MCF 10A (cell line): ENCODE data around the gene PHACTR3. TPM values are rescaled to one million over a fixed set of nuclear protein-coding genes. Genes with fewer than 3 reads are reported as not detected.

ENCODE experiments used
- BruUV-seq: library from RNA; stranded (reverse); fragments of 400-500 nt; replicated peaks from 2 replicates; lab custom pipeline; 2021; lab: Mats Ljungman, UMichigan
- CTCF ChIA-PET: fragments of 300-600 bp; sonication (Branson Sonifier 250); formaldehyde crosslinking; extraction: SDS; loops from one replicate; lab custom pipeline; 2021; ENCODE audit warnings: antibody characterized with exemption, inconsistent platforms; lab: Yijun Ruan, JAX
- POLR2A ChIA-PET: fragments of 300-600, 350-650 bp; sonication (Branson Sonifier 250); formaldehyde crosslinking; extraction: SDS; loops from one replicate; lab custom pipeline; 2020; ENCODE audit warnings: antibody characterized with exemption, inconsistent platforms; lab: Yijun Ruan, JAX
- DNase-seq: peaks from one replicate; pipeline ENCODE4 v3.0.0-alpha.2; 2018; ENCODE audit not compliant: unreplicated experiment
- H3K27ac Mint-ChIP-seq: one replicate; pipeline ENCODE4 v1.8.0; 2022; ENCODE audit warnings: mild to moderate bottlenecking, low read depth, mixed read lengths; ENCODE audit not compliant: unreplicated experiment
- H3K27me3 Mint-ChIP-seq: one replicate; pipeline ENCODE4 v1.8.0; 2022; ENCODE audit warnings: mixed read lengths; ENCODE audit not compliant: insufficient read depth, unreplicated experiment
- H3K36me3 Mint-ChIP-seq: one replicate; pipeline ENCODE4 v1.8.0; 2022; ENCODE audit warnings: mild to moderate bottlenecking, moderate library complexity, mixed read lengths; ENCODE audit not compliant: insufficient read depth, unreplicated experiment
- H3K4me1 Mint-ChIP-seq: one replicate; pipeline ENCODE4 v1.8.0; 2022; ENCODE audit warnings: mixed read lengths; ENCODE audit not compliant: insufficient read depth, unreplicated experiment
- H3K4me3 Mint-ChIP-seq: one replicate; pipeline ENCODE4 v1.8.0; 2022; ENCODE audit warnings: mild to moderate bottlenecking, moderate library complexity, mixed read lengths; ENCODE audit not compliant: unreplicated experiment
- H3K9me3 Mint-ChIP-seq: one replicate; pipeline ENCODE4 v1.8.0; 2022; ENCODE audit warnings: mixed read lengths; ENCODE audit not compliant: unreplicated experiment
- intact Hi-C: fragments of 100-400 bp; cut with micrococcal nuclease; formaldehyde crosslinking; loops from 2 replicates; pipeline ENCODE4 v1.14.1; 2022
- total RNA-seq: library from RNA; stranded (reverse); gene quantifications from 2 replicates; pipeline ENCODE4 v1.2.3, GENCODE V29; 2022
- TF ChIP-seq, protein P1 (sequence below): fragments of 200-600 bp; IDR thresholded peaks from one replicate; pipeline ENCODE4 v1.8.0; 2022; ENCODE audit warnings: antibody characterized with exemption, mild to moderate bottlenecking; ENCODE audit not compliant: unreplicated experiment

Gene PHACTR3
- total RNA-seq, 1 experiment from 2014 or later, result 22.8 TPM

DNA sequence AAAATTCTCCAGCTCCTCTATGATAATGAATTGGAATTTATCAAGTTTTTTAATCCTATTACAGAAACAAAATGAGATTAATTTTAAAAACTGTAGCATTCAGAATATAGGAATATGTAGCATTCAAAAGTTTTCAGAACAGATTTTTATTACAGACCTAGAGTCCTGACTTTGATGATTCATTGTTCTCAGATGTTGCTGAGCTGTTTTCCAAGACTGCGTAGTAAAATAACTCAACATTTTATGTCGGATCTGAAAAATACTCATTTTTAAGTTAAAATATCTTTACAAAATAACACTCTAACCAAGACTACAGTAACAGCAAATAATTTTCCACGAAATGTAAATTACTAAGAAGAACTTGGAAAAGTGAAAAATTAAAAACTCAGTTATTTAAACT is 262.0 kb downstream of the PHACTR3 start:
- CTCF ChIA-PET, result interaction anchor here (0.7 to 1.7 kb wide), 3 partner anchors 16 to 92 kb away, joined by 3 to 6 read pairs (median 5); no protein-coding TSS in a partner anchor
- POLR2A ChIA-PET, result interaction anchor here (0.5 to 0.7 kb wide), 2 partner anchors 8 to 1126 kb away, joined by 3 to 4 read pairs; no protein-coding TSS in a partner anchor
- peaks cover 9% of the 10 kb centered on the region for H3K36me3 Mint-ChIP-seq
- H3K9me3 Mint-ChIP-seq, result no peaks in the 10 kb centered on the region
- no peak for DNase-seq
- BruUV-seq, result no TSS peak
- H3K27me3 Mint-ChIP-seq, result no peaks in the 10 kb centered on the region
- no peak overlapping the region for H3K27ac Mint-ChIP-seq
- H3K4me1 Mint-ChIP-seq, result no peaks in the 10 kb centered on the region
- no peak overlapping the region for H3K4me3 Mint-ChIP-seq
- intact Hi-C loops, result no loop called here
- TF ChIP-seq, protein P1, sequence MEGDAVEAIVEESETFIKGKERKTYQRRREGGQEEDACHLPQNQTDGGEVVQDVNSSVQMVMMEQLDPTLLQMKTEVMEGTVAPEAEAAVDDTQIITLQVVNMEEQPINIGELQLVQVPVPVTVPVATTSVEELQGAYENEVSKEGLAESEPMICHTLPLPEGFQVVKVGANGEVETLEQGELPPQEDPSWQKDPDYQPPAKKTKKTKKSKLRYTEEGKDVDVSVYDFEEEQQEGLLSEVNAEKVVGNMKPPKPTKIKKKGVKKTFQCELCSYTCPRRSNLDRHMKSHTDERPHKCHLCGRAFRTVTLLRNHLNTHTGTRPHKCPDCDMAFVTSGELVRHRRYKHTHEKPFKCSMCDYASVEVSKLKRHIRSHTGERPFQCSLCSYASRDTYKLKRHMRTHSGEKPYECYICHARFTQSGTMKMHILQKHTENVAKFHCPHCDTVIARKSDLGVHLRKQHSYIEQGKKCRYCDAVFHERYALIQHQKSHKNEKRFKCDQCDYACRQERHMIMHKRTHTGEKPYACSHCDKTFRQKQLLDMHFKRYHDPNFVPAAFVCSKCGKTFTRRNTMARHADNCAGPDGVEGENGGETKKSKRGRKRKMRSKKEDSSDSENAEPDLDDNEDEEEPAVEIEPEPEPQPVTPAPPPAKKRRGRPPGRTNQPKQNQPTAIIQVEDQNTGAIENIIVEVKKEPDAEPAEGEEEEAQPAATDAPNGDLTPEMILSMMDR, result no peak

DNA sequence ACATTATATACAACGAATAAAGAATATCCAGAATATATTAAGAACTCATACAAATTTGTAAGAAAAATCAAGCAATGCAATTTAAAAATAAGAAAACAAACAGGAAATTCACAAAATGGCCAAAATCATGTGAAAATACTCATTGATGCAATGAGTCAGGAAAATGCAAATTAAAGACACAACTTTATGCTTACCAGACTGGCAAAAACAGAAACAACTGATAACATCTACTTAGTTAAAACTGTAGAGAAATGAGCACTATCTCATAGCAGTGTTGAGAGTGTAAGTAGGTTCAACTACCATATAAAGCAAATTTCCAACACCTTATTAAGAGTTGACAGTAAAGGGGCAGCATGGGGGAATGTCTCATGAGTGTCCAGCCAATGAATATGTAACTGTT is 266.8 kb downstream of the PHACTR3 start:
- no peak overlapping the region for H3K4me3 Mint-ChIP-seq
- ChIA-PET POLR2A (no interaction called here), CTCF (interaction anchor here (1.0 kb wide), 1 partner anchor 9 kb away, joined by 5 read pairs; no protein-coding TSS in a partner anchor)
- no peaks in the 10 kb centered on the region for H3K4me1 Mint-ChIP-seq
- BruUV-seq, result no TSS peak
- H3K27ac Mint-ChIP-seq, result no peak overlapping the region
- H3K27me3 Mint-ChIP-seq, result no peaks in the 10 kb centered on the region
- DNase-seq, result no peak
- TF ChIP-seq, protein P1, result no peak
- peaks cover 4% of the 10 kb centered on the region for H3K36me3 Mint-ChIP-seq
- H3K9me3 Mint-ChIP-seq, result no peaks in the 10 kb centered on the region
- intact Hi-C loops, result no loop called here

DNA sequence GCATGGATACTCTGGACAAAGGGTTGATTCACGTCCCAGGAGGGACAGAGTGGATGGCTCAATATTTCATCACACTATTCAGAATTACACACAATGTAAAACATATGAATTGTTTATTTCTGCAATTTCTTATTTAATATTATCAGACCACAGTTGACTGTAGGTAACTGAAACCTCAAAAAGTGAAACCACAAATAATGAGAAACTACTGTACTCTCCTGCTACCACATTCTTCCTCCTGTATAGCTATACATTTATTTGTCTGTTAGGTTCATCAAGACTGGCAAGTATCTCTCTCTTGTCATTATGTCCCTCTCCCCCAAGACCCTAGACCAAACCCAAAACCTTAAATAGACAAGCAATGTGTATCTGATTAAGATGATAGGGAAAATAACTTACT is 269.1 kb downstream of the PHACTR3 start:
- TF ChIP-seq, protein P1, result no peak
- no peaks in the 10 kb centered on the region for H3K9me3 Mint-ChIP-seq
- ChIA-PET CTCF (interaction anchor here (2.6 kb wide), 1 partner anchor 23 kb away, joined by 9 read pairs; no protein-coding TSS in a partner anchor), POLR2A (interaction anchor here (1.7 kb wide), 1 partner anchor 67 kb away, joined by 4 read pairs; the partner anchor contains the start of genes FAM217B and PPP1R3D)
- H3K36me3 Mint-ChIP-seq, result peaks cover 4% of the 10 kb centered on the region
- no peak overlapping the region for H3K4me3 Mint-ChIP-seq
- BruUV-seq, result no TSS peak
- H3K4me1 Mint-ChIP-seq, result no peaks in the 10 kb centered on the region
- intact Hi-C loops, result no loop called here
- no peaks in the 10 kb centered on the region for H3K27me3 Mint-ChIP-seq
- no peak overlapping the region for H3K27ac Mint-ChIP-seq
- no peak for DNase-seq

DNA sequence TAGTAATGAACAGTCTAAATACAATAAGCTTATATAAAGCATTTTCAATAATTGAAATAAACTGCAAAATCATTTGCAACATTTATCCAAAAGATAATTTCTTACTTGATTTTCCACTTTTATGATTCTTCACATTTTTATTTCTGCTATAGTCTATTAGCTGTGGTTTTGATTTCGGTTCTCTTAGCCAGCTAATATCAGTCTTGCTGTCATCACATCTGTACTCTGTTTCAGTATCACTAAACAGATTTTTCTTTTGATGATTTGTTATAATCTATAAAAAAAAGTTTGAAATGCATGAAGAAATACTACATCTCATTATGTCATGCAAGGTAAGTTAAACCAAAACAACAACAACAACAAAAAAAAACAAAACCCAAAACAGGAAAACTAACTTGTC is 275.9 kb downstream of the PHACTR3 start:
- peaks cover 9% of the 10 kb centered on the region for H3K4me1 Mint-ChIP-seq
- DNase-seq, result no peak
- POLR2A ChIA-PET, result no interaction called here
- no peaks in the 10 kb centered on the region for H3K36me3 Mint-ChIP-seq
- no peak overlapping the region for H3K4me3 Mint-ChIP-seq
- no TSS peak for BruUV-seq
- CTCF ChIA-PET, result interaction anchor here (0.6 kb wide), 1 partner anchor 497 kb away, joined by 3 read pairs; no protein-coding TSS in a partner anchor
- intact Hi-C loops, result no loop called here
- no peaks in the 10 kb centered on the region for H3K9me3 Mint-ChIP-seq
- no peaks in the 10 kb centered on the region for H3K27me3 Mint-ChIP-seq
- TF ChIP-seq, protein P1, result no peak
- H3K27ac Mint-ChIP-seq, result no peak overlapping the region
